GM23338 (cell line): ENCODE results near the gene AQP10.

Source experiments
- POLR2AphosphoS5 ChIP-seq: IDR thresholded peaks from 2 replicates; pipeline ENCODE4 v1.6.1; 2016; ENCODE audit warnings: antibody characterized with exemption, low read depth
- TF ChIP-seq, protein P1 (sequence below), 2 experiments: fragments of 200-600 bp in 1 of 2; sonication (generic) in 1 of 2; conservative IDR thresholded peaks; 2 replicates each; pipeline versions ENCODE4 v1.5.1 to v1.6.1; 2016 to 2017; ENCODE audit warnings: antibody characterized with exemption in 2 of 2, low read depth in 2 of 2, mild to moderate bottlenecking in 2 of 2, moderate library complexity in 1 of 2

- TF ChIP-seq, protein P1, sequence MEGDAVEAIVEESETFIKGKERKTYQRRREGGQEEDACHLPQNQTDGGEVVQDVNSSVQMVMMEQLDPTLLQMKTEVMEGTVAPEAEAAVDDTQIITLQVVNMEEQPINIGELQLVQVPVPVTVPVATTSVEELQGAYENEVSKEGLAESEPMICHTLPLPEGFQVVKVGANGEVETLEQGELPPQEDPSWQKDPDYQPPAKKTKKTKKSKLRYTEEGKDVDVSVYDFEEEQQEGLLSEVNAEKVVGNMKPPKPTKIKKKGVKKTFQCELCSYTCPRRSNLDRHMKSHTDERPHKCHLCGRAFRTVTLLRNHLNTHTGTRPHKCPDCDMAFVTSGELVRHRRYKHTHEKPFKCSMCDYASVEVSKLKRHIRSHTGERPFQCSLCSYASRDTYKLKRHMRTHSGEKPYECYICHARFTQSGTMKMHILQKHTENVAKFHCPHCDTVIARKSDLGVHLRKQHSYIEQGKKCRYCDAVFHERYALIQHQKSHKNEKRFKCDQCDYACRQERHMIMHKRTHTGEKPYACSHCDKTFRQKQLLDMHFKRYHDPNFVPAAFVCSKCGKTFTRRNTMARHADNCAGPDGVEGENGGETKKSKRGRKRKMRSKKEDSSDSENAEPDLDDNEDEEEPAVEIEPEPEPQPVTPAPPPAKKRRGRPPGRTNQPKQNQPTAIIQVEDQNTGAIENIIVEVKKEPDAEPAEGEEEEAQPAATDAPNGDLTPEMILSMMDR (conservative IDR thresholded peaks at IDR 0.05; ENCODE audit: low read depth in 2 of 2): peak; percentile 70 to 71
- TF ChIP-seq POLR2AphosphoS5: peak; percentile 39; the same call in 1 of the 2 replicates
These were observed 5.0 kb downstream of the AQP10 start for GRCh38 chr1:154325583-154326545.
